ENCODE data around the gene SCNN1B.

The SCNN1B gene

DNA sequence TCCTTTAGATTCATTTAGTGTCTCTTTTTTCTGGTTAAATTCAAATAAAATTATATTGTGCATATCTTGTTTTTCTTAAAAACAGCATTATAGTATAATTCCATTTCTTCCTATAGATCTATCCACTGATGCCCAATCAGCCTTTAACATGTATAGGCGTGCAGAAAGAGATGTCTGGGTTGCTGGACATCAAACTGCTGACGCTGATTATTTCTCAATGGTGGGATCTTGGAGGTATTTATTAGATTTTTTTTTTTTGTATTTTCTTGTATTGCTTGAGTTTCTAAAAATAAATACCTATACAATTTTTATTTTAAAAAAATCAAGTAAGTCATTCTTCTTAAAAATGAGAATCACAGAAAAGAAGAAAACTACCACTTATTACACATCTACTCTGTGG is 100.0 kb downstream of the SCNN1B start:
- Histone ChIP-seq H3K4me1 (ENCODE audit: low read length) (no peaks in the 10 kb centered on the region), H2AFZ (ENCODE audit: low read depth, low read length) (no peak overlapping the region), H3K9me3 (ENCODE audit: insufficient read depth, low read length) (no peaks in the 10 kb centered on the region), H3K4me3 (ENCODE audit: low read length) (no peak overlapping the region), H3K27me3 (ENCODE audit: low read depth, low read length) (no peaks in the 10 kb centered on the region), H3K4me2 (ENCODE audit: low read length) (no peak overlapping the region), H3K9ac (ENCODE audit: low read length) (no peak overlapping the region), H3K36me3 (replicated peaks; ENCODE audit: low read depth, low read length) (peaks cover 15% of the 10 kb centered on the region), H3K79me2 (ENCODE audit: low read length) (no peaks in the 10 kb centered on the region), H4K20me1 (ENCODE audit: insufficient read depth, low read length) (no peaks in the 10 kb centered on the region), H3K27ac (ENCODE audit: low read length) (no peak overlapping the region)
- TF ChIP-seq EZH2phosphoT487 (IDR thresholded peaks at IDR 0.05; ENCODE audit: low read depth) (no peak), CTCF (IDR thresholded peaks at IDR 0.05; ENCODE audit: low read depth, low read length) (no peak)

- Histone ChIP-seq H2AFZ (ENCODE audit: low read depth, low read length) (no peak overlapping the region), H3K36me3 (replicated peaks; ENCODE audit: low read depth, low read length) (peaks cover 15% of the 10 kb centered on the region), H3K79me2 (ENCODE audit: low read length) (no peaks in the 10 kb centered on the region), H3K4me1 (ENCODE audit: low read length) (no peaks in the 10 kb centered on the region), H3K4me2 (ENCODE audit: low read length) (no peak overlapping the region), H4K20me1 (ENCODE audit: insufficient read depth, low read length) (no peaks in the 10 kb centered on the region), H3K27ac (ENCODE audit: low read length) (no peak overlapping the region), H3K9ac (ENCODE audit: low read length) (no peak overlapping the region), H3K27me3 (ENCODE audit: low read depth, low read length) (no peaks in the 10 kb centered on the region), H3K9me3 (ENCODE audit: insufficient read depth, low read length) (no peaks in the 10 kb centered on the region), H3K4me3 (ENCODE audit: low read length) (no peak overlapping the region)
- TF ChIP-seq EZH2phosphoT487 (IDR thresholded peaks at IDR 0.05; ENCODE audit: low read depth) (no peak), CTCF (IDR thresholded peaks at IDR 0.05; ENCODE audit: low read depth, low read length) (no peak)
Measured at GRCh38 chr16:23403547-23403946, 101.4 kb downstream of the SCNN1B start.

DNA sequence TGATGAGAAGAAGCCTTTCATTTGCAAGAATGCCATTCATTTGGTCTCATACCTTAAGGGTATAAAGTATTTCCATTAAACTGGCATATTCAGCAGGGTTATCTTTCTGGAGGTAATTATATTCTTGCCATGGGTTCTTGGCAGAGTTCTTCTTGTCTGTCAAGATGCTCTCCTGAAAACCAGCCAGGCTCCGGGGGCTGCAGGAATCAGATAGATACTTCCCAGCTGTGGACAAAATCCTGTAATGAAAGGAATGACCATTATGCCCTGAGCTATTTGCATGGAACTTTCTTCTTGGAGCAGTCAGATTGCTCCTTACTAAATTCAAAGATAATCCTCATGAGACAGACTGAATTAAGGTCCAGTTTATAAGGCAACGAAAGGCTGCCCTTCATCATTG is 103.9 kb downstream of the SCNN1B start:
- Histone ChIP-seq H3K27me3 (ENCODE audit: low read depth, low read length) (no peaks in the 10 kb centered on the region), H3K36me3 (replicated peaks; ENCODE audit: low read depth, low read length) (peaks cover 15% of the 10 kb centered on the region)

GRCh38 chr16:23406546-23407240 is 104.6 kb downstream of the SCNN1B start:
- Histone ChIP-seq H3K4me2 (ENCODE audit: low read length) (no peak overlapping the region), H3K36me3 (replicated peaks; ENCODE audit: low read depth, low read length) (peaks cover 15% of the 10 kb centered on the region), H3K9ac (ENCODE audit: low read length) (no peak overlapping the region), H3K4me1 (ENCODE audit: low read length) (no peaks in the 10 kb centered on the region), H3K4me3 (ENCODE audit: low read length) (no peak overlapping the region), H4K20me1 (ENCODE audit: insufficient read depth, low read length) (no peaks in the 10 kb centered on the region), H3K27ac (ENCODE audit: low read length) (no peak overlapping the region), H3K79me2 (ENCODE audit: low read length) (no peaks in the 10 kb centered on the region), H2AFZ (ENCODE audit: low read depth, low read length) (no peak overlapping the region), H3K9me3 (ENCODE audit: insufficient read depth, low read length) (no peaks in the 10 kb centered on the region), H3K27me3 (ENCODE audit: low read depth, low read length) (no peaks in the 10 kb centered on the region)
- TF ChIP-seq CTCF (IDR thresholded peaks at IDR 0.05; ENCODE audit: low read depth, low read length) (no peak), EZH2phosphoT487 (IDR thresholded peaks at IDR 0.05; ENCODE audit: low read depth) (no peak)

More for the DNA sequence above, 103.9 kb downstream of the SCNN1B start:
- Histone ChIP-seq H3K4me1 (ENCODE audit: low read length) (no peaks in the 10 kb centered on the region), H3K9me3 (ENCODE audit: insufficient read depth, low read length) (no peaks in the 10 kb centered on the region), H2AFZ (ENCODE audit: low read depth, low read length) (no peak overlapping the region), H3K4me3 (ENCODE audit: low read length) (no peak overlapping the region), H4K20me1 (ENCODE audit: insufficient read depth, low read length) (no peaks in the 10 kb centered on the region), H3K4me2 (ENCODE audit: low read length) (no peak overlapping the region), H3K9ac (ENCODE audit: low read length) (no peak overlapping the region), H3K27ac (ENCODE audit: low read length) (no peak overlapping the region), H3K79me2 (ENCODE audit: low read length) (no peaks in the 10 kb centered on the region)
- TF ChIP-seq EZH2phosphoT487 (IDR thresholded peaks at IDR 0.05; ENCODE audit: low read depth) (no peak), CTCF (IDR thresholded peaks at IDR 0.05; ENCODE audit: low read depth, low read length) (no peak)

Data from OCI-LY3 (cell line).